COLO668 (cell line): ENCODE measurements around the gene PDE4D.

Source experiments
- DNase-seq: peaks from one replicate; lab custom pipeline; 2025; ENCODE audit not compliant: unreplicated experiment; lab: John Stamatoyannopoulos, UW

The PDE4D gene

DNA sequence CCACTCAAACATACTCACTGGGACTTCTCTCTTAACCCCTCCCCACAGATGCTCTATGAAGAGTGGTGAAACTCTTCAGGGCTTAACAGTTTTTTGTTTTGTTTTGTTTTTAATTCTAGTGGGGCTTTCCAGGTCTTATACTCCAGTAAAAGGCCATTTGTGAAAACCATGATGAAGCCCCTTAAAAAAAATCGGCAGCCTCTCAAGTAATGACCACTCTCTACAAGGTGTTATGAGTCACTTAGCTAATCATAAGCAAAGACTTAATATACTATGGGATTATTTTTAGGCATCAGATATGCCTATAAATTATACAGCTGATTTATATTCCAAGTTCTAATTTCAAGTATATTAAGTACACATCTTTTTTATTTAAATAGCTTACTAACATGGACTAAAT, 702.8 kb downstream of the PDE4D start:
- DNase-seq, result no peak

DNA sequence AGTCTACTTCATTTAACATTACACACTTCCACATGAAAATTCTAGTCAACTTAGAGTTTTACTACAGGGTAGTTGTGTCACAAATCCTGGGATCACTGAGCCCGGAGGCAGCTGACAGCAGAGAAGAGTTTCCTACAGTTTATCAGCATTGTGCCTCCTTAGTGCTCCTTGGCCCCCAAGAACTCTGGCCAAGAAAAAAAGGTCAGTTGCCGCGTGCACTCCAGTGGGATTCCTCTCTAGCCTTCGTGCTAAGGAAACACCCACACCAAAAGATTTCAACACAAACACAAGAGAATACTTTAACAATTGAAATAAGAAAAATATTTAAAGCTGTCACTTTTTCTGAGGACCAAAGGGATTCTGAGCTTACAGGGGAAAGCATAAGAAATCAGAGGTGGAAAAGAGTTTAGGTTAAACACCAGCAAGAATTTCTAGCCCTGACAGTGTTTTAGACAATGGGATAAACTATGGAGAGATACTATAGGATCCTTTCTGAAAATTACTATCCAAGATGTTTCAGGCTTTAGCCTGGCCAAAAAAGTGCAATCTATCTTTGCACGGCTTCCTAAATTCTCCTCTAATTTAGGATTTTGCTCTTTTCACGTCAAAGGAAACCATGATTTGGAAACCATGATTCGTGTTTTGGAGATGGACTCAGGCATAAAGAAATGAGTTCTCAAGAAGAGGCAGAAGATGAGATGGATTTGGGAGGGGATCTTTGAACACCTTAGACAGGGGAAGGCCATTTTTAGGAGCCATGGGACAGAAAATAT, 703.9 kb downstream of the PDE4D start:
- no peak for DNase-seq

DNA sequence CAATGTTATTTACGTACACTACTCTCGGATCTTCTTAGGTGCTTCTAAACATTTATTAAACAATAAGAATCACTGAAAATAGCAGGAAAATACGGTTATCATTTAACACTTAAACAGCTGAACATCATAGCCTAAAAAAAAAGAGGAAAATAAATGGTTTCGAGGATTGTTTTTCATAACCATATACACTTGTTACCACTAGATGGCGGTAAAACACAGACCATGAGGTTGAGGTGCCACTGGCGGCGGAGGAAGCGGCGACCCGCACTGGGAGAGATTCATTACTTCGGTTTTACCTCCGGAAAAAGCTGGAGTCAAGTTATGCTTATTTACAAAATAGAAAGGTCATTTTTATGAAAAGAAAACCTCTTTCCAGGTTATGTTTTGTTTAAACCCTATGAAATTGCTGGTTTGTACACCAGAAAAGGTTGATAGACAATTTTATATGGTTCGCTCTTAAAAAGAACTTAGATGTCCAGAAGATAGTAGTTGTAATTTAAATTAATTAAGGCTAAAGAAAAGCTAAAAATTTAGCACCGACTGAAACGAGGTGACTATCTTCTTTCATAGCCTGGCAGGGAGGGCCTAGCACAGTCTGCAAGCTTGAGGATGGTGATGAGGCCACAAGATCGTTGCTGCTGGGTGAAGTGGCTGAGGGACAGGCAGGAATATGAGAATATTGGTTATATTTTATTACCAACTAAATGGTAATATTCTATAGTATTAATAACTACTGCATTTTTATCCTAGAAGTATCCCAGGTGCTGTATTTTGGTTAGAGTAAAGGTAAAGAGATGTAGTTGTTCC, 704.9 kb downstream of the PDE4D start:
- peak; percentile 46 for DNase-seq

GRCh38 chr5:59187857-59188256, 705.7 kb downstream of the PDE4D start:
- no peak for DNase-seq

- DNase-seq, result no peak
Observed at GRCh38 chr5:59186623-59187022, 706.9 kb downstream of the PDE4D start.

- no peak for DNase-seq
Observed at GRCh38 chr5:59185757-59186385, 707.7 kb downstream of the PDE4D start.

GRCh38 chr5:59184769-59185168, 708.8 kb downstream of the PDE4D start:
- DNase-seq, result no peak

- DNase-seq, result no peak
Observed at GRCh38 chr5:59182760-59183159, 710.8 kb downstream of the PDE4D start.

GRCh38 chr5:59180515-59180914, 713.0 kb downstream of the PDE4D start:
- no peak for DNase-seq

GRCh38 chr5:59179704-59180103, 713.8 kb downstream of the PDE4D start:
- no peak for DNase-seq

- no peak for DNase-seq
Observed at GRCh38 chr5:59178482-59178881, 715.0 kb downstream of the PDE4D start.

- no peak for DNase-seq
Observed at GRCh38 chr5:59178071-59178470, 715.5 kb downstream of the PDE4D start.

DNA sequence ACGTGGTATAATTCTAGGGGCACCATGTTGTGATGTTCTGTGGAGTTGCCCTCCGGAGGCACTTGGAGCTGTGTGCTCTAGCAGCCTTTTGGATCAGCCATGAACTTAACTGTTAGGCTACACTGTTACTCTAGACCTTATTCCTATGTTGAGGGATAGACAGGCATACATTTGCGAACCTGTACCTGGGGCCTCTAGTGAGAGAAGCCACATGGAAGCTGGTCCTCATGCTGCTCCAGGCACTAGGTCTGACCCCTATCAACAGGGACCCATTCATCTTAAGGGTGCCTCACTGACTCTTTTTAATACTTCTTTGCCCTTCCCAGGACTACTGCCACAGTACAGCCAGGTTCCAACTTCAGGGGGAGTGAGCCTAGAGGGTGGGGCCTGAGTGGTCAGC, 715.9 kb downstream of the PDE4D start:
- no peak for DNase-seq

DNA sequence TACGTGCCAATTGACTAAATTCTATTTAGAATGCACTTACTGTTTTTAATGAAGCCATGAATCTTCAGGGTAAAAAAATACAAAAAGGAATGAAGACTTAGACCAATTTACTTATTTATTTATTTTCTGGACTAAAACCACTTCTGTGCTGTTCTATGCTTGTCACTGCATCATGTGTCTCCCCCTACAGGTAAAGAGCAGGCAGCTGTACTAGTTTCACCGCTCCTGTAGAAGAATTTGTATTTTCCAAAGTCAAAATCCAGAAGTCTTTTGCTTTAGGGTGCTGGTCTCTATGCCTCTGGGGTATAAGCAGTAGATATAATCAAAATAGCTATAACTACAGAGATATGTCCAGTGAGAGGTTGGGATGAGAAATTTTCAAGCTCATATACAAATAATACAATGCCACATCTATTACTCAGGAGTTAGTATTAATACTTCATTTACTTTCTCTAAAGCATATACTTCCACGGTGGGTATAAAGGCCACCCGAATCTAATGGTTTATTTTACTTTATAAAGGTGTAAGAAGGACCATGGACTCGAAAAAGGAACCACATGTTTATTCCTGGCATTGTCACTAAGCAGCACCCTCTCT, 719.2 kb downstream of the PDE4D start:
- peak; percentile 10 for DNase-seq

DNA sequence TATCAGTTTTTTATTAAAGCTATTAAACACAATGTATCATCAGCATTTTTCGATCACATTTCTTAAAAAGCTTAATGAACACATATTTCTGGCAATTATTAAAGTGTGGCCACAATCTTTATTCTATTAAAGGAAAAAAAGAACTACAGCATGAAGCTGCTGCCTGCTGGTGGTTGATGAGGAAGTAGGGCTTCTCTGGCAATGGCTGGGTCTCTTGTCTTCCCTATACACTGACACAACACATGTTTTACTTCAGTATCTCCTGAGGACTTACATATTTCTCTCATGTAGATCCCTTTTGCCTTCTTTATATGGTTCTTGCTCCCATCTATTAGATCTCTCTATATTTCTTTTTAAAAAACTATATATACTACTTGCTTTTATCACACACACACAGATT, 719.9 kb downstream of the PDE4D start:
- no peak for DNase-seq

GRCh38 chr5:59171131-59171530, 722.4 kb downstream of the PDE4D start:
- no peak for DNase-seq

- DNase-seq, result no peak
Observed at GRCh38 chr5:59169768-59170150, 723.8 kb downstream of the PDE4D start.

GRCh38 chr5:59169081-59169767, 724.3 kb downstream of the PDE4D start:
- DNase-seq, result no peak

DNA sequence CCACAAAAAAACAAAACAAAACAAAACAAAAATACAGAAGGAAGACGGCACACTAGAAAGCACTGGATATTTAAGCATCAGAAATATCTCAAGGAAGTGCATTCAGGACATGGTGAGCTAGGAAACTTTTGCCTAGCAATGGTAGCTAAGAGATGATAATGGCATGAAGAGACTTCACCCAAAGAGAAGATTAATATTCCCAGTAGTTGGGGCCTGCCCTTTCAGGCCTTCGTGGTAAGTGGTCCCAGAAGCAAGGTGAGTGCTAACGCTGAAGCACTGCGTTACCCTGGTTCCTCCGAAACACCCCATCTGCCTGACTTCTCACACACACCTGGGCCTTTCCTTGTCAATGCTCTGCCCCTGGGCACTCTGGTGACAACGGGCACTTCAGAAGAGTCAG, 725.5 kb downstream of the PDE4D start:
- no peak for DNase-seq

DNA sequence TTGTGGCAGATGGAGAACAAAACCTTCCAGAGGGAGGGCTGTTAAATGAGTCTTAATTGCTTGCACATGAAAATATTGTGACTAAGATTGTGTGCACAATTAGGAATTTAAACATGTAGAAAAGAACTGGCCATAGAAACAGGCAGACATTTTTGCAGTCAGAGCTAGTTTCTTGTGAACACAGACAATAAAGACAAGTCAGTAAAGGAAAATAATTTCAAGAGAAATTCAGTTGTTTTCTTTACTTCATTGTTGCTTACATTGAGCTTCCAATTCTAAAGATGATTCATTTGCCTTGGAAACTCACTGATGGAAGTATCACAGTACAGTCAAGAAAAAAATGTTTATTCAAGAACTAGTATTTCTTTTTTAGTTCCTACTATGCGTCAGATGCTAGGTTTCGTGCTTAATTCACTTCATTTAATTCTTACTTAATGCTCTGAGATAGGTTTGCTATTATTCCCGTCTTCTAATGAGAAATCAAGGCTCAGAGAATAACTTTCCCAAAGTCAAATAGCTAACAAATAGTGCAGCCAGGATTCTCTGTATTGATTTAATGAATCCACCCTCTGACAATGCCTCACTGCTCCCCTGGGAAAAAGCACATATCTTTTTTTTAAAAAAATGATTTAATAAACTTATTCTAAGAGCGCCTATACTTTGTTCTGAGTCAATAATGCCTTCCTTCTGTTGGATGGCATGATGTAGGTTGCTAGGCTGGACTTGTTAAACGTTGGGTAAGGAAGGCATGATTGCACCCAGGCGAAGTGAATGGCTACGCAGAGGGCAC, 729.3 kb downstream of the PDE4D start:
- no peak for DNase-seq
